BE2C (cell line): ENCODE measurements around the gene POC1B.
A peak's percentile ranks its signal among the peaks of the same experiment; 100 is the strongest.

Experiments
- DNase-seq: peaks from one replicate; pipeline ENCODE4 v3.0.0-alpha.2; 2020
- H3K27me3 ChIP-seq: fragments of 250-450 bp; sonication (Bioruptor Pico); 2 replicates; pipeline ENCODE4 v1.5.1; 2020; ENCODE audit warnings: mild to moderate bottlenecking
- H3K36me3 ChIP-seq: fragments of 250-450 bp; sonication (Bioruptor Pico); 2 replicates; pipeline ENCODE4 v1.5.1; 2020; ENCODE audit warnings: mild to moderate bottlenecking
- H3K4me1 ChIP-seq: fragments of 250-450 bp; sonication (Bioruptor Pico); 2 replicates; pipeline ENCODE4 v1.5.1; 2020
- H3K4me3 ChIP-seq: 2 replicates; pipeline ENCODE4 v1.5.1; 2011; ENCODE audit warnings: low read depth, low read length
- H3K9me3 ChIP-seq: fragments of 250-450 bp; sonication (Bioruptor Pico); 2 replicates; pipeline ENCODE4 v1.5.1; 2020
- TF ChIP-seq, protein P1 (sequence below): IDR thresholded peaks from 2 replicates; pipeline ENCODE4 v1.5.1; 2012; ENCODE audit warnings: mild to moderate bottlenecking, low read depth, low read length

POC1B gene

DNA sequence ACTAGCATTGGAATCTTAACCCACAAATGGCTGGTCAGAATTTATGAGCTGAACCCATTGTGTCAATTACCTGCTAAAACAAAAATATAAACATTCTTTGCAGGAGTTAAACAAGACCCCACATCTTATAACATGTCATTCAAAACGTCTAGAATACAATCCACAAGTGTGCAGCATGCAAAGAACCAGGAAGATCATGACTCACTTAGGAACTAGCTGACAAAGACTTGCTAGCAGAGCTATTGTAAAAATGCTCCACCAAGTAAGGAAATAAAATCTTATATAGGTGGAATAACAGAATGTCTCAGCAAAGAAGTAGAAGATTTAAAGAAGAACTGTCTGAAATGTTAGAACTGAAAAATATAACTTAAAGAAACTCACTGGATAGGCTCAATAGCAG lies 26.5 kb upstream of the POC1B start:
- no peak for DNase-seq
- Histone ChIP-seq H3K36me3 (no peaks in the 10 kb centered on the region), H3K4me1 (no peaks in the 10 kb centered on the region; the same call in 1 of the 2 replicates), H3K9me3 (no peaks in the 10 kb centered on the region), H3K27me3 (no peaks in the 10 kb centered on the region), H3K4me3 (no peak overlapping the region)
- TF ChIP-seq, protein P1, sequence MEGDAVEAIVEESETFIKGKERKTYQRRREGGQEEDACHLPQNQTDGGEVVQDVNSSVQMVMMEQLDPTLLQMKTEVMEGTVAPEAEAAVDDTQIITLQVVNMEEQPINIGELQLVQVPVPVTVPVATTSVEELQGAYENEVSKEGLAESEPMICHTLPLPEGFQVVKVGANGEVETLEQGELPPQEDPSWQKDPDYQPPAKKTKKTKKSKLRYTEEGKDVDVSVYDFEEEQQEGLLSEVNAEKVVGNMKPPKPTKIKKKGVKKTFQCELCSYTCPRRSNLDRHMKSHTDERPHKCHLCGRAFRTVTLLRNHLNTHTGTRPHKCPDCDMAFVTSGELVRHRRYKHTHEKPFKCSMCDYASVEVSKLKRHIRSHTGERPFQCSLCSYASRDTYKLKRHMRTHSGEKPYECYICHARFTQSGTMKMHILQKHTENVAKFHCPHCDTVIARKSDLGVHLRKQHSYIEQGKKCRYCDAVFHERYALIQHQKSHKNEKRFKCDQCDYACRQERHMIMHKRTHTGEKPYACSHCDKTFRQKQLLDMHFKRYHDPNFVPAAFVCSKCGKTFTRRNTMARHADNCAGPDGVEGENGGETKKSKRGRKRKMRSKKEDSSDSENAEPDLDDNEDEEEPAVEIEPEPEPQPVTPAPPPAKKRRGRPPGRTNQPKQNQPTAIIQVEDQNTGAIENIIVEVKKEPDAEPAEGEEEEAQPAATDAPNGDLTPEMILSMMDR, result no peak

DNA sequence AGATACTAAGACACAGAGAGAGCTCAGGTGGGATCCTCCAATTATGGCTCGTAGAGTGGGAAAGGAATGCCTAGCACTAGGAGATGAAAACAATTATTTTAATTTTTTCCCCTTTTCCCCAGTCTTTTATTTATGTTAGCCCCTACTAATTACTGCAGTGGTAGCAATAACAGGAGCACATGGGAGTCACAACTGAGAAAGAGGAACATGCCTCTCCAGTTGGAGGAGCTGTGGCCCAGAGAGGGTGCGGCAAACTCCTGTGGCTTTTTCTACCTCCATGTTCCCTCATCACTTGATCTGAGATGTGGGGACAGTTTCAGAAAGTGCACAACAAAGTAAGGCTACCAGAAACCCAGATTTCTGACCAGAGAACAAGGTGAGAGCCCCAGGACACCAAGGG lies 25.9 kb upstream of the POC1B start:
- Histone ChIP-seq H3K27me3 (no peaks in the 10 kb centered on the region), H3K4me3 (no peak overlapping the region), H3K4me1 (no peaks in the 10 kb centered on the region; the same call in 1 of the 2 replicates), H3K36me3 (no peaks in the 10 kb centered on the region), H3K9me3 (no peaks in the 10 kb centered on the region)
- TF ChIP-seq, protein P1, result no peak
- DNase-seq, result no peak

DNA sequence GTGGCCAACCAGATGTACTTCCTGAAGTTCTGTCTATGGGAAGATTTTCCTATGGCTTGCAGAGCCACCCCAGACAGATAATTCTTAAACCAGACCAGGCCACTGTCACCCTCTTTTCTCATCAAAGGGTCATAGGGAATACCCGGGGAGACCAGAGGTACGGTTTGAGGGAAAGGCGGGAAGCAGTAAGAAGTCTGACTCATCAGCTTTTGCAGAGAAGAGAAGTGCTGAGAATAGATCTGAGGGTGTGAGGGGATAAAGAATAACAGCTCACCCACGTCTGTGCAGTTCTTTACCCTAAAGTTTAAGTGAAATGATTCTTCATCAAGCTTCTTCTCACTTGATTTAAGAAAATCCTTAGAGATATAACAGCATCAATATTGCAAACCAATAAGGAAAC lies 21.3 kb upstream of the POC1B start:
- Histone ChIP-seq H3K27me3 (no peaks in the 10 kb centered on the region), H3K9me3 (no peaks in the 10 kb centered on the region), H3K4me1 (peaks cover 6% of the 10 kb centered on the region; the same call in 1 of the 2 replicates), H3K4me3 (no peak overlapping the region), H3K36me3 (no peaks in the 10 kb centered on the region)
- TF ChIP-seq, protein P1, result no peak
- no peak for DNase-seq

DNA sequence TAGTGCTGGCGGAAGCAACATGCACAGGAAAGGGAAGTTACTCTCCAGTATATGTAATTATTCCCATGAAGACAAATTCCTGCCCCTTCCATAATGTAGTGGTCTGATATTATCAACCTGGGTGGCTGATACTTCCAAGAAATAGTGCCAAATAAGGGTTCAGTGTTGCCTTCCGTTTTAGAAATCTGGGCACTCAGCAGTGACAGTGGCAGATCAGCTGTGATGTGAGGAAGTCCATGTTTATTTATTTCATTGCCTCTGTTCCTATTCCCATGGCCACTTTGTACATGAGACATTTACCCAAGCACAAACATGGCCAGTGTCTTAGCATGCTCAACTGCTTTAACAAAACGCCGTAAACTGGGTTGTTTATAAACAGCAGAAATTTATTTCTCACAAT lies 20.3 kb upstream of the POC1B start:
- no peak for DNase-seq
- Histone ChIP-seq H3K4me3 (no peak overlapping the region), H3K27me3 (no peaks in the 10 kb centered on the region), H3K9me3 (no peaks in the 10 kb centered on the region), H3K4me1 (peaks cover 6% of the 10 kb centered on the region; the same call in 1 of the 2 replicates), H3K36me3 (no peaks in the 10 kb centered on the region)
- TF ChIP-seq, protein P1, result no peak

DNA sequence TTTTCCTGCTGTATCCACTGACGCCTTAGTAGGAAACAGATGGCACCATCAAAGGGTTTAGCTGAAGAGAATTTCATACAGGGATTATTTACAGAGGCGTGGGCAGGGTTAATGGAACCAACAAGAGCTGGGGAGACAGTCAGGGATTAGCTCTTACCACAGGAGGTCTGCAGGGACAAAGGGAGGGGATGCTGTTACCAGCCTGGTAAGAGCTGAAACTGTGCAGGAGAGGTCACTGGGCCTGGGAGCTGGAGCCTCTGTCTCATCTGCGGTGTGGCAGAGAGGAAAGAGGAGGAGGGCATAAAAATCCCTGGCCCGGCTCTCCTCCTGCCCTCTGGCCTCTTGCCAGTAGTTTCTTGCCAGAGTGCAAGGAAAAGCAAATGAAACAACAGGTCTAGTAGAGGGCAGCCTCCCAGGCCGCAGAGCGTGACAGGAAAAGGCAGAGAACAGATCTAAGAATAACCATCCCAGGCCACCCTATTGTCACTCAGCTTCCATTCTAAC lies 18.9 kb upstream of the POC1B start:
- H3K36me3 ChIP-seq, result no peaks in the 10 kb centered on the region
- no peak overlapping the region for H3K4me3 ChIP-seq
- DNase-seq, result peak; percentile 63
- no peaks in the 10 kb centered on the region for H3K27me3 ChIP-seq
- H3K4me1 ChIP-seq, result peaks cover 6% of the 10 kb centered on the region; the same call in 1 of the 2 replicates
- H3K9me3 ChIP-seq, result no peaks in the 10 kb centered on the region
- TF ChIP-seq, protein P1, result no peak

DNA sequence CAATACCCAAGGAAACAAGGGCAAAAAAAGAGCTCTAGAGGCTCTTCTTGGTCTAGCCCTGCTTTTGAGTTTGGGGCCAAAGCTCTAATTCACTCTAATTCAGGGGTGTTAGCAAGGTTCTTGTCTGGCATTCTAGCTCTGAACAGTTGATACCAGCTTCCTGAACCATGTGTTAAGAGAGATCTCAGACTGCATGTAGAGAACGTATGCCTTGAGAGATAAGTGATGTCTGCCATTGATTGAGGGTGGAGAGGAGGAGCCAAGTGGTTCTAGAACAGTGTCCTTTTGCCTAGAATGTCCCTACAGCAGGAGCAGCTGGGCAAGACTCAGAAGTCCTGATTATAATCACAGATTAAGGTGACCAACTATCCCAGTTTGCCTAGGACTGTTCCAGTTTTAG lies 18.2 kb upstream of the POC1B start:
- Histone ChIP-seq H3K4me1 (peaks cover 6% of the 10 kb centered on the region; the same call in 1 of the 2 replicates), H3K9me3 (no peaks in the 10 kb centered on the region), H3K36me3 (no peaks in the 10 kb centered on the region), H3K4me3 (no peak overlapping the region), H3K27me3 (no peaks in the 10 kb centered on the region)
- DNase-seq, result no peak
- TF ChIP-seq, protein P1, result no peak
